HepG2 (cell line): Measurements from ENCODE around the gene NPTX2. TPM values are rescaled to one million over a fixed set of nuclear protein-coding genes. Genes with fewer than 3 reads are reported as not detected.

ENCODE experiments used
- ATAC-seq: fragments of 200-7000 bp; cut with Tn5 transposase; 3 replicates; pipeline ENCODE4 v1.9.1; 2020; ENCODE audit warnings: mild to moderate bottlenecking, moderate library complexity
- BruUV-seq: library from RNA; stranded (reverse); fragments of 400-500 nt; replicated peaks from 2 replicates; lab custom pipeline; 2021; lab: Mats Ljungman, UMichigan
- CTCF ChIA-PET: fragments of 300-600 bp; formaldehyde crosslinking; extraction: SDS; loops from one replicate; lab custom pipeline; 2021; ENCODE audit warnings: low total read pairs, inconsistent platforms, low intra/inter-chr PET ratio; lab: Yijun Ruan, JAX
- POLR2A ChIA-PET: fragments of 350-600 bp; sonication (Branson Sonifier 250); formaldehyde crosslinking; loops from one replicate; lab custom pipeline; 2020; ENCODE audit warnings: antibody characterized with exemption, inconsistent platforms; lab: Yijun Ruan, JAX
- DNase-seq: peaks from one replicate; pipeline ENCODE4 v3.0.0-alpha.2; 2015; ENCODE audit warnings: low spot score
- FAIRE-seq: peaks from 3 replicates; lab custom pipeline; 2011; peaks lifted over from hg19 to GRCh38; lab: Jason Lieb, UNC
- H2AFZ ChIP-seq: one replicate; pipeline ENCODE4 v1.6.1; 2011; ENCODE audit warnings: low read length, inconsistent platforms
- H3K27ac ChIP-seq: fragments of 300-600 bp; 3 replicates; pipeline ENCODE4 v1.8.0; 2011; ENCODE audit warnings: mixed run types, mild to moderate bottlenecking, mixed read lengths, low read length, inconsistent platforms; ENCODE audit not compliant: insufficient read depth; ENCODE audit errors: extremely low read length
- H3K27me3 ChIP-seq, 2 experiments: fragments of 200-600 bp in 1 of 2; 2 replicates in 1 of 2; 3 replicates in 1 of 2; pipeline versions ENCODE4 v1.6.0 to v1.8.0; 2011; ENCODE audit warnings: low read length in 2 of 2, mild to moderate bottlenecking in 2 of 2, moderate library complexity in 2 of 2, inconsistent platforms in 1 of 2; ENCODE audit not compliant: insufficient read depth in 2 of 2, control insufficient read depth in 1 of 2
- H3K36me3 ChIP-seq, 2 experiments: fragments of 200-600 bp in 1 of 2; replicated peaks in 1 of 2; 2 replicates in 1 of 2; 3 replicates in 1 of 2; pipeline versions ENCODE4 v1.5.1 to v1.8.0; 2011; ENCODE audit warnings: low read length in 2 of 2, inconsistent platforms in 1 of 2; ENCODE audit not compliant: insufficient read depth in 2 of 2, control insufficient read depth in 1 of 2
- H3K4me1 ChIP-seq: 2 replicates; pipeline ENCODE4 v1.5.1; 2012; ENCODE audit warnings: low read length, inconsistent platforms; ENCODE audit not compliant: insufficient read depth
- H3K4me2 ChIP-seq: 2 replicates; pipeline ENCODE4 v1.6.0; 2011; ENCODE audit warnings: low read depth, low read length, inconsistent platforms
- H3K4me3 ChIP-seq, 3 experiments: fragments of 200-600 bp in 1 of 3; sonication (generic), shearing (Covaris generic) in 1 of 3; replicated peaks in 1 of 3; 2 replicates each; pipeline ENCODE4 v1.5.1; 2011 to 2016; ENCODE audit warnings: low read length in 3 of 3, inconsistent platforms in 2 of 3, low read depth in 2 of 3, mild to moderate bottlenecking in 2 of 3, control low read depth in 1 of 3, mixed read lengths in 1 of 3; ENCODE audit not compliant: insufficient read depth in 1 of 3
- H3K79me2 ChIP-seq: one replicate; pipeline ENCODE4 v1.6.1; 2011; ENCODE audit warnings: low read length, inconsistent platforms; ENCODE audit not compliant: insufficient read depth
- H3K9ac ChIP-seq: 2 replicates; pipeline ENCODE4 v1.6.0; 2011; ENCODE audit warnings: mild to moderate bottlenecking, low read depth, low read length, inconsistent platforms; ENCODE audit not compliant: insufficient read depth
- H3K9me3 ChIP-seq: 2 replicates; pipeline ENCODE4 v1.5.1; 2012; ENCODE audit warnings: mild to moderate bottlenecking, low read length
- H4K20me1 ChIP-seq: 2 replicates; pipeline ENCODE4 v1.6.0; 2011; ENCODE audit warnings: inconsistent platforms, mild to moderate bottlenecking, low read length, moderate library complexity; ENCODE audit not compliant: insufficient read depth
- ARID5B ChIP-seq: IDR thresholded peaks from 2 replicates; pipeline ENCODE4 v1.4.0; 2020; ENCODE audit warnings: mild to moderate bottlenecking, missing genetic modification reagents
- ASH2L ChIP-seq: fragments of 300-600, 200-600 bp; sonication (generic); IDR thresholded peaks from 2 replicates; pipeline ENCODE4 v1.7.0; 2017; ENCODE audit warnings: low read depth, mild to moderate bottlenecking, moderate library complexity, mixed read lengths, low read length; ENCODE audit not compliant: insufficient read length
- SATB2 ChIP-seq: sonication (generic); formaldehyde crosslinking; IDR thresholded peaks from 2 replicates; pipeline ENCODE4 v1.5.0; 2020; ENCODE audit warnings: missing genetic modification reagents
- ZNF761 ChIP-seq: sonication (generic); formaldehyde crosslinking; conservative IDR thresholded peaks from 2 replicates; pipeline ENCODE4 v1.4.0; 2020; ENCODE audit warnings: mild to moderate bottlenecking, missing genetic modification reagents
- WGBS: methylation state at CpG from one replicate; pipeline ENCODE4 v1.1.6; 2017; ENCODE audit warnings: low lambda C conversion rate; 5-methylcytosine and 5-hydroxymethylcytosine counted together
- in situ Hi-C: cut with HindIII; loops from 2 replicates; pipeline ENCODE4 v1.10.0; 2017; ENCODE audit warnings: low pct_unique_long_range_greater_than_20kb; ENCODE audit not compliant: extremely low pct_ligation_motif_present
- intact Hi-C: fragments of 100-400 bp; cut with micrococcal nuclease; formaldehyde crosslinking; loops from one replicate; pipeline ENCODE4 v1.10.0; 2022; ENCODE audit not compliant: unreplicated experiment
- polyA plus RNA-seq, 8 experiments: library from polyadenylated mRNA; depleted of rRNA in 3 of 8; stranded (reverse) in 7 of 8; unstranded in 1 of 8; fragments of >200 nt; fragmentation: Illumina TruSeq in 4 of 8; extraction: Trizol in 4 of 8; gene quantifications; 2 replicates each; pipeline versions ENCODE4 v1.2.1 to v1.2.3, GENCODE V29; 2011 to 2016; ENCODE audit warnings: low read depth in 4 of 8, missing spikeins in 1 of 8, mixed read lengths in 1 of 8; ENCODE audit not compliant: insufficient read depth in 1 of 8
- total RNA-seq, 5 experiments: library from RNA; depleted of rRNA; stranded (reverse); fragments of >200 nt; fragmentation: Illumina TruSeq; extraction: Trizol; gene quantifications; 2 replicates each; pipeline ENCODE4 v1.2.3, GENCODE V29; 2016; ENCODE audit warnings: low read depth in 1 of 5

The NPTX2 gene
- total and polyA plus RNA-seq, 2 of the 13 experiments (the other 11 are each of a cell fraction or from before 2014, with no cell fraction given) = not detected

GRCh38 chr7:98616381-98617050 lies 569 bp upstream of the NPTX2 start:
- Histone ChIP-seq H3K79me2 (no peaks in the 10 kb centered on the region), H3K4me2 (no peak overlapping the region), H3K4me1 (peaks cover 17% of the 10 kb centered on the region), H3K9me3 (no peaks in the 10 kb centered on the region), H3K4me3 (no peak overlapping the region), H3K9ac (no peak overlapping the region), H3K27ac (no peak overlapping the region), H3K27me3 (peaks cover 2 to 34% of the 10 kb centered on the region in 2 experiments; a peak in 3 of 5 replicates), H2AFZ (no peak overlapping the region), H4K20me1 (0 out of 2 replicates have a peak, but pooled peaks cover 2% of the 10 kb centered on the region), H3K36me3 (no peaks in the 10 kb centered on the region)
- CTCF ChIA-PET = no interaction called here
- intact Hi-C loops = no loop called here
- no peak for TF ChIP-seq ARID5B (CRISPR knock-in tag)
- TF ChIP-seq ASH2L = no peak
- no peak for TF ChIP-seq ZNF761
- no peak for TF ChIP-seq SATB2 (CRISPR knock-in tag)
- no TSS peak for BruUV-seq
- ATAC-seq (no peak), FAIRE-seq (no peak), DNase-seq (no peak)
- POLR2A ChIA-PET = no interaction called here
- WGBS = 81% methylated on average over 28 of the region's 67 CpGs
- in situ Hi-C loops = no loop called here
